ENCODE measurements around the gene ZBTB1.

Gene ZBTB1, protein sequence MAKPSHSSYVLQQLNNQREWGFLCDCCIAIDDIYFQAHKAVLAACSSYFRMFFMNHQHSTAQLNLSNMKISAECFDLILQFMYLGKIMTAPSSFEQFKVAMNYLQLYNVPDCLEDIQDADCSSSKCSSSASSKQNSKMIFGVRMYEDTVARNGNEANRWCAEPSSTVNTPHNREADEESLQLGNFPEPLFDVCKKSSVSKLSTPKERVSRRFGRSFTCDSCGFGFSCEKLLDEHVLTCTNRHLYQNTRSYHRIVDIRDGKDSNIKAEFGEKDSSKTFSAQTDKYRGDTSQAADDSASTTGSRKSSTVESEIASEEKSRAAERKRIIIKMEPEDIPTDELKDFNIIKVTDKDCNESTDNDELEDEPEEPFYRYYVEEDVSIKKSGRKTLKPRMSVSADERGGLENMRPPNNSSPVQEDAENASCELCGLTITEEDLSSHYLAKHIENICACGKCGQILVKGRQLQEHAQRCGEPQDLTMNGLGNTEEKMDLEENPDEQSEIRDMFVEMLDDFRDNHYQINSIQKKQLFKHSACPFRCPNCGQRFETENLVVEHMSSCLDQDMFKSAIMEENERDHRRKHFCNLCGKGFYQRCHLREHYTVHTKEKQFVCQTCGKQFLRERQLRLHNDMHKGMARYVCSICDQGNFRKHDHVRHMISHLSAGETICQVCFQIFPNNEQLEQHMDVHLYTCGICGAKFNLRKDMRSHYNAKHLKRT

DNA sequence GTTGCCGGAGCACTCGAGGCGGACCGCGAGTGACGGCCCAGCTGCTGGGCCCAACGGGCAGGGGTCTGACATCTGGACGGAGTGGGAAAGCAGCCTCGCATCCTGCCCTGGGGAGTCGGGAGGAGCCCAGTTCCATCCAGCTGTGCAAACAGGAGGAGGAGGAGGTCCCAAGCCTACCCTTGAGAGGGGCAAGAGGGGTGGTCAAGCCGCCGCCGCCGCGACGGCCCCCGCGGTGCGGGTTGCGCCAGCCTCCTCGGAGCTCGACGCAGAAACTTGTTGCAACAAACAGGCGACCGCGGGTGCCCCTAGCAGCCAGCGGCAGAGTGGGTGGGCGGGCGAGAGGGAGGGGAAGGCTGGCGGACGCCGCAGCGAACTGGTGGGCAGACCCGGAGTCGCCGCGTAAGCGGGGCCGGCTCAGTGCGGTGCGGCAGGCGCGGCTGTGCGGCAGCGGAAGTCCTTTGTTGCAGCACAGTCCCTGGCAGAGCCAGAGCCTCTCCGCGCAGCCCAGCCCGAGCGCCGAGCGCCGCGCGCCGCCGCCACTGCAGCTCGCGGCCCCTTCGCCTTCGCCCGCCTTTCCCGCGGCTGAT is at the start of gene ZBTB1:
Gene ZBTB1 (plus strand): TSS at position 461 of the 587 bp plus-strand sequence. CDS start 16,735 bp downstream, outside the sequence.
- peak; percentile 80 to 86 for DNase-seq

DNA sequence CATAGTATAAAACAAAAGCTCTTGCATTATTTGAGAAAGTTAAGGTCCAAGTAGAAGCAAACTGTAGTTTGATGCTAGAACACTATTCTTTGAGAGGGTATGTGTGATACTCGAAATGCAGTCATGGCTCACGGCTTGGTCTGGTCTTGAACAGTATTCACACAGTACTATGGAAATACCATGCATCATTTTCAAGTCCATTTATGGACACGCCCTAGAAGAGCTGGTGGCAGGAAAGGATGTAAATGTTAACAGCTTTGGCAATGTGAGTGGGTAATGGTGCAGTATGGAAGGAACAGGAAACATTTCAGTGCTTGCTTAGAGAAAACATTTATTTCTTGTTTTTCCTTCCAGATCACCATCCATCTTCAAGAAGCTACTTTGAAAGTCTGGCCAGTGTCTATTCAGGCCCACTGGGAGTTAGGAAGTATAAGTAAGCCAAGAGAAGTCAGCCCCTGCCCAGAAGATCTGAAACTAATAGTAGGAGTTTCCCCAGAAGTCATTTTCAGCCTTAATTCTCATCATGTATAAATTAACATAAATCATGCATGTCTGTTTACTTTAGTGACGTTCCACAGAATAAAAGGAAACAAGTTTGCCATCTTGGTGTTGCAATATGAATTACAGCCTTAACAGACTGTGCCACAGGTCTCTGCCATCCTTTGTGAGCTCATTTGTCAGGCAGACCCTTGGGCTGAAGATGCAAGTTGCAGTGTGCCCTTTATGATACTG is 45.0 kb upstream of the ZBTB1 start:
- no peak for DNase-seq

DNA sequence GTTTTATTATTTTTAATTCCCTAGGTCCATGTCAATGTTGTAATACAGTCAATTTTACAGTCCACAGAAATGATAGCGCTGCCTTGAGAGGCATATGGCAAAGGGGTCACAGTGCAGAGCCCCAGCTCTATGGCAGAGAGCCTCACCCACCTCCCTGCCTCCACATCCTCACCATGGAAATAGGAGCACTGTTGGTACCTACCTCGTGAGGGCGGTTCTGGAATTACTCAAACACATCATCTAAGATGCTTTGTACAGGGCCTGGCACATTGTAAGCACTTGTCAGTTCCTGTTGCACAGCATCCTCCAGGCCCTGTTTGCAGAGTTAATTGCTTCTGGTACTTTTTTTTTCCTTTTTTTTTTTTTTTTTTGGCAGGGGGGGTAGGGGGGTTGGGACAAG is 43.3 kb upstream of the ZBTB1 start:
- no peak for DNase-seq

DNA sequence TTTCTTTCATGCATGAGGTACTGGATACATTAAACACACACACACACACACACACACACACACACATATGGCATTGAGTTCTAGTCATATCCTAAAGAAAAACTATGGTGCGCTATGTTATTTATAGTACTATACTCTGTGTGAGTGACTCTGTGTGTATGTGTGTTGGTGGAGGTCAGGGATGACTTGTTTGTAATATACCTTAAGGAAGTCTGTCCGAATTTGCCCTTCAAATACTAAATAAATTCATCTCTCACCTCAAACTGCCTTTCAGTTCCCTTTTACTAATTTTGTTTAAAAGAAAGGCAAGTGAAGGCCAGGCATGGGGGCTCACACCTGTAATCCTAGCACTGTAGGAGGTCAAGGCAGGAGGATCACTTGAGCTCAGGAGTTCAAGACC is 41.4 kb upstream of the ZBTB1 start:
- no peak for DNase-seq

DNA sequence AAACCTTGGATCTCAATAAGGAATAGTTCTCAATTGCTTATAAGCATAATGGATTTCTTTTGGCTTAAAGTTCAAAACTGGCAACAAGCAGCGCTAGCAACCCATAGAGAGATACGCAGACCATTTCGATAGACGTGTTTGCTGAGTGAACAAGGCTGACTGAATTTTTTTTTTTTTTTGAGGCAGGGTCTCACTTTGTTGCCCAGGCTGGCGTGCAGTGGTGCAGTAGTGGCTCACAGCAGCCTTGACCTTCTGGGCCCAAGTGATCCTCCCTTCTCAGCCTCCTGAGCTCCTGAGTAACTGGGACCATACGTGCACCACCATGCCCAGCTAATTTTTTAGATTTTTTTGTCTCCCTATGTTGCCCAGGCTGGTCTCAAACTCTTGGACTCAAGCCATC is 40.7 kb upstream of the ZBTB1 start:
- no peak for DNase-seq

DNA sequence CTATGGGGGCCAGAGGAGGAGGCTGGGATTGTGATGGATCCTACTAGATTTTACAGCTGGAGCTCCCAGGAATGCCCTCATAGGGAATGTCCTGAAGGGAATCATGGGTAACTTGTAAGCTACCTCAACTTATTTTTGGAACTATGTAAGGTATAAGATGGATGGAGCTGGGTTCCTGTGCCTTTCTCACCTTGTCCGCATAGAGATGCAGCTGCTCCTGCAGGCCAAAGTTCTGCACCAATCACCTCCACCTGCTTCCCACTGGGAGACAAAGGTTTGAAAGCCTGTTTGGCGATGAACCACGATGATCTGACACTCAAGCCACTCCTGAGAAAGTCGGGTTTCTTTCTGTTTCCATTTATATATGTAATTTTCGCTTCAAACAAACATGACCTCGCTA is 39.9 kb upstream of the ZBTB1 start:
- no peak for DNase-seq

DNA sequence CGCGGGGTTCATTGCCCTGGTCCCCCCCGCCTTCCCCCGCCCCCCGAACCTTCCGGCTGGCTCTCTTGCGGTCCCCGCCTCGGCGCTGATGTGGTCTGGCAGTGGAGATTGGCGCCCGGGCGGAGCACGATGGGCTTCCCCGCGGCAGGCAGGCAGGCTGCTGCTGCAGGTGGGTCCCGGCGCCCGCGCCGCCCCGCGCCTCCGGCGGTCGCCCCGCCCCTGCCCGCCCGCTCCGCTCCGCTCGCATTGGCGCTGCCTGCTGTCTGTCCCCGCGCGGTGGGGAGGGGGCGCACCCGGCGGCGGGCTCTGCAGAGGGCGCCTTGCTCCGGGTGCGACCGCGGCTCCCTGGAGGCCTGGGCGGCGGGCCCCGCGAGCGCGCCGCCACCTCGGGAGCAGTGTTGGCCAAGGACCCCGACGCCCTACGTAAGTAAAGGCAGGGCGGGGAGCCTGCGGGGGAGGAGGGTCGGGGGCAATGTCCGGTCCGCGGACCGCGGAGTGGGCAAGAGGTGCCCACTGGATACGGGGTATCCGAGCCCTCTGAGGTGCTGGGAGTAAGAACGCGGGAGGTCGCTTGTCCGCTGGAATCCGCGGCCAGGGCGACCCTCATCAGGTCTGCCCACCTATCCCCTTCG is 39.3 kb upstream of the ZBTB1 start, which contains the start of gene AKAP5:
Gene AKAP5 (plus strand): TSS at position 309 of the 632 bp plus-strand sequence. CDS start 2,896 bp downstream, outside the sequence.
- peak; percentile 79 to 91 for DNase-seq

DNA sequence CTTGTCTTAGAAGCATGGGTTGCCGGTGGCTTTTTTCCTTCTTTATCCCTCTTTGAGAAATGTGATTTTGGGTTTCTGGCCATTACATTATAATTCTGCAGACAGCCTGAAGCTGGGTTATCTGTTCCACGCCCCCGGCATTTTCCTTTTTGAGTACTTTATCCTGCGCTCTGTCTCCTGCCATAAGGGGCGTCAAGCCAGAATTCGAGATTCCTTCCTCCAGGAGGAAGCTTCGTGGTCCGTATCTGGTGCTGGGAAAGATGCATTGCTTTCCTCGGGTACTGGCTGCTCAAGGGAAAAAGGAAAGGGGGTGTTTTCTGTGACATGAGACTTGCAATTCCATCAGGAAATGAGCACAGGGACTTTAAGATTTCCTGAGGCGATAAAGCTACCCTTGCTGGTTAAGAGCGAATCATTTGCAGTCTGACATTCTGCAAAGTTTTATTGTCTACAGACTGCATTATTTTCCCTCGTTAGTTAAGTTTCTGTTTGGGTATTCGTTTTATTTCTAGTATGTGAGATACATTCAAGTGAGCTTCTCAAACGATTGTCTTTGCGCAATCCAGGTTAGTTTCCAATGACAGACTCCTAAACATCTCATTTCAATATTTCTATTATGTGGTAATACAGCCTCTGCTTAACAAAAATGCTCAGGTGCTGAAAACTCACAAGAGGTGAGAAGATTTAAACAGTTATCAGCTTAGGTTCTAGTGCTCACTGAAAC is 38.6 kb upstream of the ZBTB1 start:
- DNase-seq = peak; percentile 56 to 73

DNA sequence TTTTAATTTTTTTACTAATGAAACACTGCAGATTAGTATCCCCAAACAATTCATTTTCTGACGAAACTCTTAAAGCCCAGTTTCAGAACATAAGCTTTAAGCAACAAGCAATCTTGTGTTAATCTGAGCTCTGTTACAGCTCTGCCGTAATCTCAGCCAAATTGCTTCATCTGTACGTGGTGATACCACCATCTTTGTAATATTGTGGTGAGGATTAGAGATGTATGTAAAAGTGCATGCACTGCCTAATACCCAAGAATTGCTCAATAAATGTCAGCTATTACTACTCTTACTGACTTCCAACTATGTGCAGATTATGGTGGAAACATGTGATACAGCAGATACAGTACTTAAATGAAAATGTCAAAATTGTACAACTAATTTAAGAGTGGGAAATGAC is 37.5 kb upstream of the ZBTB1 start:
- DNase-seq = no peak

DNA sequence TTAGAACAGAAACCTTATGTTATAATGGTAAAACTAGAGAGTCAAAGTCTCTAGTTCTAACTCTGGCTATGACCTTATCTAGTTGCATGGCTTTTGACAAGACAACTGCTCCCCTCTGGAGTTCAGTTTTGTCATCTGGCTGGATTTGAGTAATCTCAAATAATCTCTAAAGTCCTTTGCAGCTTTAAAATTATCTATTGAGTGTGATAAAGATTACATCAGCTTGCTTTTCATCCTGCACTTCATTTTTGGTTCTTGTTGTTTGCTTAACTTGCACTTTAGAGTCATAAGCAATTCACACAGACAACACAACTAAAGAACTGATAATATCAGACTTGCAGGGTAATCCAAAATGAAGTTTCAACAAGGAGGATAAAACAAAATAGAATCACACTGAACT is 37.0 kb upstream of the ZBTB1 start:
- DNase-seq = no peak

DNA sequence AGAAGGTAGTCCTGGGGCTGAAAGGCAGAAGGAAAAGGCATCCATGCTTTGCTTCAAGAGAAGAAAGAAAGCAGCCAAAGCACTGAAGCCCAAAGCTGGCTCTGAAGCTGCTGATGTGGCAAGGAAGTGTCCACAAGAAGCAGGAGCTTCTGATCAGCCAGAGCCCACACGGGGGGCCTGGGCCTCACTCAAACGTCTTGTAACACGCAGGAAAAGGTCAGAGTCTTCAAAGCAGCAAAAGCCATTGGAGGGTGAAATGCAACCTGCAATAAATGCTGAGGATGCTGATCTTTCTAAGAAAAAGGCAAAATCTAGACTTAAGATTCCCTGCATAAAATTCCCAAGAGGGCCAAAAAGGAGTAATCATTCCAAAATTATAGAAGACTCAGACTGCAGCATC is 36.1 kb upstream of the ZBTB1 start:
- no peak for DNase-seq

DNA sequence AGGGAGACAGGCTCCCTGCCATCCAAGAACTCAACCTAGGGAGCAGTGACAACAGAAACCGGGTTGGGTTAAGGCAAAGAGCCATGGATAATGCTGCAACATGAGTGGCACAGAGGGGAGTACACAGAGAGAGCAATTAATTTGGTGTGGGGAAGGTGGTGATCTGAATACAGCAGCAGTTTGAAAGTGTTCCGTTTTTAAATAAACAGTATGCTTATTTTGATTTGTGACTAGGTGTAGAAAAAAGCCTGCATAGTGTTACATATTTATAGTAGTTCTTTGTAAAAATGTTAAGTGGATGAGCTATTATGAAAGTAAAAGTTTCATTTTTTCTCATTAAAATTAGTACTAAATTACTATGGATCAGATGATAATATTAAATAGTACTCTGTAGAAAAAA is 30.5 kb upstream of the ZBTB1 start:
- no peak for DNase-seq

DNA sequence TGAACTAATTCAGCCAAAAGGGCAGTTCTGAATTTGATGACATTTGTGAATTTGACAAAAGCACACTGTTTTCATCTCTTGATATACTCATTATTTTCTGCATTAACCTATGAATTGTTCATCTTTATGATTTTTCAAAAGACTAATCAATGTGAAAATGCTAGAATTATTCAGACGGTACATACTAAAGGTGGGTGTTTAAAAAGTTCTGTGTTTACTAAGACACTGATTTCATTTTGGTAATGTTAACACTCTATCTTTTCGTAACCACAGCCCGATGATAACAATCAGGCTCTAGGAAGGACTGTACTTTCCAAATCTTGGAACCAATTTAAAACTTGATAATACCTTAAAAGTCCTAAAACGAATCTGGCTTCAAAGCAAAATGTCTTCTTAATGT is 29.9 kb upstream of the ZBTB1 start:
- DNase-seq = no peak

DNA sequence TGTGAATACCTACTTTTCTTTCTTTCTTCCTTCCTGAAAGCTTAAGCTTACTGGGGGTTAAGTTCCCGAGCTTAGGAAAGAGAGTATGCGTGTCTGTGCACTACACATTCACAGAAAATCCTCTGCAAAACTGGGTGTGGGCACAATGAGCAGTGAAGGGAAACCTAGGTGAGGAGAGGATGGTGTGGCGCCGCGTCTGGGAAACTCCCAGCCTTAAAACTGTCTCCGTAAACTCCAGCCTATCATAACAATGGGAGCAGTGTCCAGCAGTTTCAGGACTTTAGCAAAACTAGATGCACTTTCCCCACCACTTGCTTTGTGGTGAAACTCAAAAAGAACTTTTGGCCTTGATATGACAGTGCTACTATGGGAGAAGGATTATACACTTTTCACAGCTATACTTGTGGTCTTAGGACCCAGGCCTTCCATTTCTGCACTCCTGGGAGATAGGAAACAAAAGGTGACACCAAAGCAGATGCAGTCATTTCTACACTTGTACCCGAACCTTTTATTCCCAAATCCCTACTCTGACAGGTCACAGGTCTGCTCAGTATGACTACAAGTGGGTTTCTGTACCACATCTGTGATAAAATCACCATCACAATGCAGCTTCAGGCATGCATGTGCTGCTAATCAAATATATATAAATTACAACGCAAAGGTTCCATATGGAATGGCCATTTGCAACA is 28.8 kb upstream of the ZBTB1 start:
- DNase-seq = no peak

DNA sequence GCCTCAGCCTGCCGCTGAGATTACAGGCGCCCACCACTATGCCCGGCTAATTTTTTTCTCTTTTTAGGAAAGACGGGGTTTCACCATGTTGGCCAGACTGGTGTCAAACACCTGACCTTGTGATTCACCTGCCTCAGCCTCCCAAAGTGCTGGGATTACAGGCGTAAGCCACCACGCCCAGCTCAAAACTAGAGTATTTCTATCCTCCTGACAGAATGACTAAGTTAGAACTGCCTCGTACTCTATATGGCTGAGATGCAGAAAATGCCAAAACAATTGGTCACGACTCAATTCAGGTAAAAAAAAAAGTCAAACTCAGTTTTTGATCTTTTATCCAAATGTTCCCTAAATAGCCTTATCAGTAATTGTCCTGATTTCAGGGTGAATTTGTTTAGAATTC is 28.1 kb upstream of the ZBTB1 start:
- DNase-seq = no peak

DNA sequence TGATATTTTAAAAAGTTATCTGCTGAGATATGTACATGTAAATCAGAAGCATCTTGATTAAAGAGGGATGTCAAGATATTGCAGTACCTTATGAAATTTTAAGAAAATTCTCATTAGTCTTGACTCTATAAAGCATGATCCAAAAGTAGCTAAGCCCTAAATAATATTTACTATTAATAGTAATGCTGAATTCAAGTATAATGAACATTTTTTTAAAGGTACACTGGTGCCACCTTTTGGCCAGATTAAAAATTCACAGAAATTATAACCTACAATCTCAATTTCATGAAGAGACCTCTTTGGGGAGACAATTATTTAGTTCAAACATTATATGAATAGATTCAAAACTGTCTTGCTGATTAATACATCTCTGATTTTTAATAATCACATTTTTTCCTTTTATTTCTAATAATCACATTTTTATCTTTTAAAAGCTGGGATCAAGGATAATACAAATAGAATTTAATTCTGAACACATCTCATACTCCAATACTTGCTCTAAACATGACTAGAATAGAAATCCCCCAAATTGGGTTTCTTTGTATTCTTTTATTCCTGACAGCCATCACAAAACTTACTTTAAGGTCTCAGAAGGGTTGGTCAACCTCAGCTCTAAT is 25.8 kb upstream of the ZBTB1 start:
- DNase-seq = peak in 1 of 2 experiments; percentile 57

DNA sequence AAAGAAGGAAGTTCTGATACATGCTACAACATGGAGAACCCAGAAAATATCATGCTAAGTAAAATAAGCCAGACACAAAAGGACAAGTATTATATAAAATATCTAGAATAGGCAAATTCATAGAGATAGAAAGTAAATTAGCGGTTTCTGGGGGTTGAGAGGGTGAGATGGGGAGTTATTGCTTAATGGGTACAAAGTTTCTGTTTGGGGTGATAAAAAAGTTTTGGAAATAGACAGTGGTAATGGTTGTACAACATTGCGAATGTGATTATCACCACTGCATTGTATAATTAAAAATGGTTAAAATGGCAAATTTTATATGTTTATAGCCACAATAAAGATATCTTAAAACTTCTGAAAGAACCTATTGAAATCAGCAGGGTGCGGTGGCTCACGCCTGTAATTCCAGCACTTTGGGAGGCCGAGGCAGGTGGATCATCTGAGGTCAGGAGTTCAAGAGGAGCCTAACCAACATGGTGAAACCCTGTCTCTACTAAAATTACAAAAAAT is 15.9 kb upstream of the ZBTB1 start:
- DNase-seq = no peak

DNA sequence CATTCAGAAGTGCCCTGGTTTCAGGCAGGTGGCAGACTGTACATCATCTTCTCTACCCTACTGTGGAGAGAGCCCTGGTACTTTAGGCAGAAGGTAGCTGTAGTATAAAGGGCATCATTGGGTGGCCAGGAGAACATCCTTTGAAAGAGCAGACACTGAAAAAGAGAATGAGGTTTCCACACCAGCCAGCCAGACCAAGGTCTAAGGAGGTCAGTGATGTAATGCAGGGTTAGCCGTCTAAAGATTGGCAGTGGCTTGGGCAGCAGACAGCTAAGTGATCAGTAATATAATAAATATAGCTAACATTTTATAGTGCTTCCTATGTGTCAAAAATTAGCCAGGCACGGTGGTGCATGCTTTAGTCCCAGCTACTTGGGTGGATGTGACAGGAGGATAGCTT is 12.9 kb upstream of the ZBTB1 start:
- DNase-seq = no peak

DNA sequence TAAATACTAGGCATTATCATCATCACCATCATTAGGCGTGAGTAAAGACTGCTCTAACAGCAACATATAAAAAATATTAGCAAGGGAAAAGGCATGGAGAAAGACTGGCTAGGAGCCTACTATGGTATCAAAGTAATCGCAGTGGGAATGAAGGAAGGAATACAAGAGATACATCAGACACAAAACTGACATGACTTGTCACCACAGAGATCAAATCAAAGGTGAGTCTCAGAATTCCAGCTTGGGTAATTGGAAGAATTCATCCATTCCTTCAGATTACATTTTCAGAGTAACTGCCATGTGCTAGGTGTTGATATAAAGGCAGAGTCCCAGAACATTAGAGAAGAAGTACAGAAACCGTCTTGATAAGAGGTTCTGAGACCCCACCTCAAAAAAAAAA is 11.1 kb upstream of the ZBTB1 start:
- no peak for DNase-seq

DNA sequence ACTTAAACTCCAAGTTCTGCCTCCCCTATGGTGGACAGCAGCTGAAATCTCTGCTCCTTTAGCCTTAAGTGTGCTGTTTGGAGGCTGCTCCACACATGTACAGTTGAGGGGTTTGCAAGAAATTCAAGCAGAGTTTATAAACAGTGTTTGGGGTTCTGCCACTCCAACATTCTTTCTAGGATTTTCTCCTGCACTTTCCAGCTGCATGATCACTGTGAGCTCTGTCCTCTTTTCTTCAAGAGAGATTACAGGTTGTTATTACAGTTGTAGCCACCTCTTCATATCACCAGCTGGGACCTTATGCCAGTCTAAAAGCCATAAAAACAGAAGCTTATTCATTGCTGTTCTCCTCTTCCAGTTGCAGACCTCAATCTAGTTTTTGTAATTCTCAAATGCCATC is 9.3 kb upstream of the ZBTB1 start:
- peak in 1 of 2 experiments; percentile 64 for DNase-seq

DNA sequence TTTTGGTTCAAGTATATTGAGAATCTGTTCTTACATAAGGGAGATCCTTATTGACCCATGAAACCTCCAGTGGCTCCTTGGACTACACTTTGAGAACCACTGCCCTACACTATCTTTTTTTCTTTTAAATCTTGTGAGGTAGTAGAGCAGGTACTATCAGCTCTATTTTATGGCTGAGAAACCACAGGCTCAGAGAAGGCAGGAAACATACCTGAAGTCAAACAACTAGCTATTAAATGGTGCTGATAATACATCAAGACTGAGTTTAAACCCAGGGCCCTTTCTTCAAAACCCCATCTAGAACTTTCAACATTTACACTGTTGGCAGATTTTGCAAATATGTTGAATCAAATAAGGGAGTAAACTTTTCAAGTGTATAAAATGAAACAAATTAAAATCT is 7.8 kb upstream of the ZBTB1 start:
- peak in 1 of 2 experiments; percentile 20 for DNase-seq

Data from NCI-H524 (cell line).